HepG2 (cell line): Measurements from ENCODE around the gene GARS1. TPM values are rescaled to one million over a fixed set of nuclear protein-coding genes. Genes with fewer than 3 reads are reported as not detected.

Experiments used
- ATF3 ChIP-seq: sonication (generic); formaldehyde crosslinking; IDR thresholded peaks from 2 replicates; pipeline ENCODE4 v1.4.0; 2020; ENCODE audit warnings: missing genetic modification reagents
- BRF2 ChIP-seq: sonication (generic); formaldehyde crosslinking; IDR thresholded peaks from 2 replicates; pipeline ENCODE4 v1.8.1; 2022; ENCODE audit warnings: mild to moderate bottlenecking, missing genetic modification reagents
- DZIP1 ChIP-seq: sonication (generic); formaldehyde crosslinking; IDR thresholded peaks from 2 replicates; pipeline ENCODE4 v1.5.0; 2020; ENCODE audit warnings: mild to moderate bottlenecking, missing genetic modification reagents
- ETV6 ChIP-seq: sonication (generic); formaldehyde crosslinking; conservative IDR thresholded peaks from 2 replicates; pipeline ENCODE4 v1.4.0; 2020; ENCODE audit warnings: missing genetic modification reagents
- HCFC1 ChIP-seq: fragments of 150-350 bp; IDR thresholded peaks from 2 replicates; pipeline ENCODE4 v1.6.1; 2014; ENCODE audit warnings: low read depth, low read length
- NFRKB ChIP-seq: fragments of 450-650 bp; IDR thresholded peaks from 2 replicates; pipeline ENCODE4 v1.6.1; 2017
- POLR2A ChIP-seq, 2 experiments: IDR thresholded peaks; 2 replicates each; pipeline ENCODE4 v1.6.1; 2011; ENCODE audit warnings: low read depth in 2 of 2, low read length in 2 of 2, mild to moderate bottlenecking in 1 of 2, moderate library complexity in 1 of 2; ENCODE audit not compliant: insufficient read depth in 1 of 2
- PRDM15 ChIP-seq: sonication (generic); formaldehyde crosslinking; IDR thresholded peaks from 2 replicates; pipeline ENCODE4 v1.4.0; 2020; ENCODE audit warnings: missing genetic modification reagents
- REXO4 ChIP-seq: sonication (generic); formaldehyde crosslinking; IDR thresholded peaks from 2 replicates; pipeline ENCODE4 v1.8.0; 2022; ENCODE audit warnings: missing genetic modification reagents, mild to moderate bottlenecking, borderline replicate concordance
- STAT5B ChIP-seq: sonication (generic); formaldehyde crosslinking; IDR thresholded peaks from 2 replicates; pipeline ENCODE4 v1.4.0; 2020; ENCODE audit warnings: missing genetic modification reagents
- THAP8 ChIP-seq: sonication (generic); formaldehyde crosslinking; IDR thresholded peaks from 2 replicates; pipeline ENCODE4 v1.5.1; 2020; ENCODE audit warnings: missing genetic modification reagents, mild to moderate bottlenecking, borderline replicate concordance
- TIGD3 ChIP-seq: sonication (generic); formaldehyde crosslinking; IDR thresholded peaks from 2 replicates; pipeline ENCODE4 v1.5.1; 2020; ENCODE audit warnings: mild to moderate bottlenecking, missing genetic modification reagents, borderline replicate concordance
- ZFAT ChIP-seq: sonication (generic); formaldehyde crosslinking; conservative IDR thresholded peaks from 2 replicates; pipeline ENCODE4 v1.8.1; 2023; ENCODE audit warnings: missing genetic modification reagents, inconsistent platforms
- ZMAT5 ChIP-seq: sonication (generic); formaldehyde crosslinking; IDR thresholded peaks from 2 replicates; pipeline ENCODE4 v1.5.0; 2020; ENCODE audit warnings: mild to moderate bottlenecking, low read depth, missing genetic modification reagents, borderline replicate concordance
- ZNF207 ChIP-seq: fragments of 450-650 bp; IDR thresholded peaks from 2 replicates; pipeline ENCODE4 v1.6.1; 2016; ENCODE audit warnings: antibody characterized with exemption, borderline replicate concordance
- ZNF235 ChIP-seq: sonication (generic); formaldehyde crosslinking; IDR thresholded peaks from 2 replicates; pipeline ENCODE4 v1.8.1; 2023; ENCODE audit warnings: mild to moderate bottlenecking, missing genetic modification reagents, borderline replicate concordance
- ZNF350 ChIP-seq: sonication (generic); formaldehyde crosslinking; IDR thresholded peaks from 2 replicates; pipeline ENCODE4 v1.4.0; 2020; ENCODE audit warnings: mild to moderate bottlenecking, low read depth, missing genetic modification reagents, borderline replicate concordance
- ZNF598 ChIP-seq: sonication (generic); formaldehyde crosslinking; IDR thresholded peaks from 2 replicates; pipeline ENCODE4 v1.5.1; 2020; ENCODE audit warnings: mild to moderate bottlenecking, missing genetic modification reagents, borderline replicate concordance
- ZNF841 ChIP-seq: sonication (generic); formaldehyde crosslinking; IDR thresholded peaks from 2 replicates; pipeline ENCODE4 v1.8.1; 2023; ENCODE audit warnings: missing genetic modification reagents, borderline replicate concordance
- polyA plus RNA-seq, 8 experiments: library from polyadenylated mRNA; depleted of rRNA in 3 of 8; stranded (reverse) in 7 of 8; unstranded in 1 of 8; fragments of >200 nt; fragmentation: Illumina TruSeq in 4 of 8; extraction: Trizol in 4 of 8; gene quantifications; 2 replicates each; pipeline versions ENCODE4 v1.2.1 to v1.2.3, GENCODE V29; 2011 to 2016; ENCODE audit warnings: low read depth in 4 of 8, missing spikeins in 1 of 8, mixed read lengths in 1 of 8; ENCODE audit not compliant: insufficient read depth in 1 of 8
- total RNA-seq, 5 experiments: library from RNA; depleted of rRNA; stranded (reverse); fragments of >200 nt; fragmentation: Illumina TruSeq; extraction: Trizol; gene quantifications; 2 replicates each; pipeline ENCODE4 v1.2.3, GENCODE V29; 2016; ENCODE audit warnings: low read depth in 1 of 5

Gene GARS1
- total and polyA plus RNA-seq, 2 of the 13 experiments (the other 11 are each of a cell fraction or from before 2014, with no cell fraction given), result 140 to 460 TPM

- TF ChIP-seq DZIP1 (CRISPR knock-in tag), result no peak
- TF ChIP-seq ZMAT5 (CRISPR knock-in tag), result no peak
- peak; percentile 78 for TF ChIP-seq ATF3 (CRISPR knock-in tag)
- TF ChIP-seq ETV6 (CRISPR knock-in tag), result peak; percentile 95
- peak; percentile 25; the same call in 1 of the 2 replicates for TF ChIP-seq HCFC1
- TF ChIP-seq PRDM15, result 0 out of 2 replicates have a peak, but pooled peaks have one; percentile 28
- no peak for TF ChIP-seq REXO4
- TF ChIP-seq BRF2 (CRISPR knock-in tag), result no peak
- peak; percentile 68; the same call in 1 of the 2 replicates for TF ChIP-seq ZNF841 (CRISPR knock-in tag)
- TF ChIP-seq ZNF235 (CRISPR knock-in tag), result no peak
- TF ChIP-seq TIGD3, result peak; percentile 76; the same call in 1 of the 2 replicates
- peak; percentile 98 for TF ChIP-seq STAT5B (CRISPR knock-in tag)
- no peak for TF ChIP-seq ZNF207
- no peak for TF ChIP-seq ZNF598 (CRISPR knock-in tag)
- no peak for TF ChIP-seq ZNF350 (CRISPR knock-in tag)
- TF ChIP-seq THAP8 (CRISPR knock-in tag), result no peak
- TF ChIP-seq ZFAT, result no peak
- no peak for TF ChIP-seq POLR2A (IDR thresholded peaks at IDR 0.05; ENCODE audit: insufficient read depth in 1 of 2, low read depth in 2 of 2, low read length in 2 of 2)
- TF ChIP-seq NFRKB, result no peak
These were observed 77.3 kb downstream of the GARS1 start (continued) for GRCh38 chr7:30671793-30672465.
